ENCODE results near the gene KIF2B.

The KIF2B gene, protein sequence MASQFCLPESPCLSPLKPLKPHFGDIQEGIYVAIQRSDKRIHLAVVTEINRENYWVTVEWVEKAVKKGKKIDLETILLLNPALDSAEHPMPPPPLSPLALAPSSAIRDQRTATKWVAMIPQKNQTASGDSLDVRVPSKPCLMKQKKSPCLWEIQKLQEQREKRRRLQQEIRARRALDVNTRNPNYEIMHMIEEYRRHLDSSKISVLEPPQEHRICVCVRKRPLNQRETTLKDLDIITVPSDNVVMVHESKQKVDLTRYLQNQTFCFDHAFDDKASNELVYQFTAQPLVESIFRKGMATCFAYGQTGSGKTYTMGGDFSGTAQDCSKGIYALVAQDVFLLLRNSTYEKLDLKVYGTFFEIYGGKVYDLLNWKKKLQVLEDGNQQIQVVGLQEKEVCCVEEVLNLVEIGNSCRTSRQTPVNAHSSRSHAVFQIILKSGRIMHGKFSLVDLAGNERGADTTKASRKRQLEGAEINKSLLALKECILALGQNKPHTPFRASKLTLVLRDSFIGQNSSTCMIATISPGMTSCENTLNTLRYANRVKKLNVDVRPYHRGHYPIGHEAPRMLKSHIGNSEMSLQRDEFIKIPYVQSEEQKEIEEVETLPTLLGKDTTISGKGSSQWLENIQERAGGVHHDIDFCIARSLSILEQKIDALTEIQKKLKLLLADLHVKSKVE

DNA sequence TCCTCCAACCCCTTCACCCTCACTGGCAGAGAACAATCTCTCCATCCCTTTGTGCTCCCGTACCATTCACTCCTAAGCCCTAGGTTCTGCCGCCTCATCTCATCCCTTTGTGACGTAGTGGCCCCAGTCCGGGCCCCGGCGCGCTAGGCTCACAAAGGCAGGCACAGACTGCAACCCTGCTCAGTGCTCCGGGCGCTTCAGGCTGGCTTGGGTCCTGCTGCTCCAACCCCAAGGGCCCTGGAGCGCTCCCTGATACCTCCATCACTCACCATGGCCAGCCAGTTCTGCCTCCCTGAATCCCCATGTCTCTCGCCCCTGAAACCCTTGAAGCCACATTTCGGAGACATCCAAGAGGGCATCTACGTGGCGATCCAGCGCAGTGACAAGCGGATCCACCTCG lies at the start of gene KIF2B:
Gene KIF2B (plus strand): TSS at position 164 of the 400 bp plus-strand sequence. CDS start 107 bp downstream, at position 271.
- H3K27me3 Mint-ChIP-seq, result no peaks in the 10 kb centered on the region
- H3K36me3 Mint-ChIP-seq (ENCODE audit: low read depth), result no peaks in the 10 kb centered on the region
- H3K27ac Mint-ChIP-seq, result no peak within 1 kb of the TSS
- no peak for DNase-seq
- H3K4me3 Mint-ChIP-seq, result no peak within 1 kb of the TSS
- ATAC-seq, result no peak
- peaks cover 4% of the 10 kb centered on the region for H3K9me3 Mint-ChIP-seq
- H3K4me1 Mint-ChIP-seq, result no peaks in the 10 kb centered on the region

DNA sequence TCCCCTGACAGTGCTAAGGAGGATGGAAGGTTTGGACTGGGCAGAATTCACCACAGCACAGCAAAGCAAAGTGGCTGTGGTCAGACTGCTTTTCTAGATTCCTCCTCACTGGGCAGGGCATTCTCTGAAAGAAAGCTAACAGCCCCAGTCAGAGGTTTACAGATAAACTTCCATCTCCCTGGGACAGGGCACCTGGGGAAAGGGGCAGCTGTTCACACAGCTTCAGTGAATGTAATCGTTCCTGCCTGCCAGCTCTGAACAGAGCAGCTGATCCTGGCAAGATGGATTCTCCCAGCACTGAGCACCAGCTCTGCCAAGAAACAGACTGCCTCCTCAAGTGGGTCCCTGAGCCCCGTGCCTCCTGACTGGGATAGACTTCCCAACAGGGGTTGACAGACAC lies 42.4 kb upstream of the KIF2B start:
- H3K27ac Mint-ChIP-seq, result no peak overlapping the region
- H3K4me1 Mint-ChIP-seq, result no peaks in the 10 kb centered on the region
- no peaks in the 10 kb centered on the region for H3K36me3 Mint-ChIP-seq (ENCODE audit: low read depth)
- H3K9me3 Mint-ChIP-seq, result peaks cover 12% of the 10 kb centered on the region
- DNase-seq (no peak), ATAC-seq (no peak)
- no peak overlapping the region for H3K4me3 Mint-ChIP-seq
- no peaks in the 10 kb centered on the region for H3K27me3 Mint-ChIP-seq

DNA sequence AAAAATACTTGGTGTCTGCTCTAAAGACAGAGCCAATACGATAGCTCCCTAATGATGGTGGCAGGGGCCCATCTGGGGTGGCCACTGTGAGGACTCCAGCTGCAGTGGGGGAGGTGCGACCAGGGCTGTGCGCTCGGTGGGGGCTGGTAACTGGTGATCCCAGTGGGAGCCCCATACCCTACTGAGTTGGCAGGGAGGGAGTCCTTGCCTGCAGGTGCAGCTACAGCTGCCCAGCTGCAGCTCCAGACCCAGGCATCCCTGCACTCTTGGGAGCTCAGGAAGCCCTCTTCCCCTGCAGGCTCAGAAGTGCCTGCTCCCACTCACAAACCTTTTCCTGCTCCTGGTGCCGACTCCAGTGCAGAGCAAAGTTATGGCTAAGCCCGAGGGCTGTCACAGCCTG lies 31.2 kb upstream of the KIF2B start:
- Mint-ChIP-seq H3K4me3 (no peak overlapping the region), H3K36me3 (ENCODE audit: low read depth) (no peaks in the 10 kb centered on the region), H3K27ac (no peak overlapping the region), H3K9me3 (no peaks in the 10 kb centered on the region), H3K27me3 (no peaks in the 10 kb centered on the region), H3K4me1 (no peaks in the 10 kb centered on the region)
- ATAC-seq (no peak), DNase-seq (no peak)

DNA sequence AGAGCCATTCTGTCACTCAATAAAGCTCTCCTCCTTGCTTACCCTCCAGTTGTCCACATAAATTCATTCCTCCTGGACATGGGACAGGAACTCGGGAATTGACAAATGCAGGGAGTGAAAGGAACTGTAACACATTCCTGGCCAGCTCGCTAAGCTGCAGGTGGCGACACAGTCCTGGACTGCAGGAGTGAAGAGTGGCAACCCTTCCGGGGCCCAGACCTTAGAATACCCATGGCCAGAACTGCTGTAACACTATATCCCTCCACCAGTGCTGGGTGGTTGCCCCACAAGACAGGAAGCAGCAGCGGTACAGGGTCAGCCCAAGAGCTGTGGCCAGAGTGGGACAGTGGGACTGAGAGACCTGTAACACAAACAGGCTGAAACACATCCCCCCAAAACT lies 30.3 kb upstream of the KIF2B start:
- no peaks in the 10 kb centered on the region for H3K4me1 Mint-ChIP-seq
- no peaks in the 10 kb centered on the region for H3K9me3 Mint-ChIP-seq
- no peak overlapping the region for H3K4me3 Mint-ChIP-seq
- DNase-seq (no peak), ATAC-seq (no peak)
- H3K27me3 Mint-ChIP-seq, result no peaks in the 10 kb centered on the region
- no peaks in the 10 kb centered on the region for H3K36me3 Mint-ChIP-seq (ENCODE audit: low read depth)
- H3K27ac Mint-ChIP-seq, result no peak overlapping the region

DNA sequence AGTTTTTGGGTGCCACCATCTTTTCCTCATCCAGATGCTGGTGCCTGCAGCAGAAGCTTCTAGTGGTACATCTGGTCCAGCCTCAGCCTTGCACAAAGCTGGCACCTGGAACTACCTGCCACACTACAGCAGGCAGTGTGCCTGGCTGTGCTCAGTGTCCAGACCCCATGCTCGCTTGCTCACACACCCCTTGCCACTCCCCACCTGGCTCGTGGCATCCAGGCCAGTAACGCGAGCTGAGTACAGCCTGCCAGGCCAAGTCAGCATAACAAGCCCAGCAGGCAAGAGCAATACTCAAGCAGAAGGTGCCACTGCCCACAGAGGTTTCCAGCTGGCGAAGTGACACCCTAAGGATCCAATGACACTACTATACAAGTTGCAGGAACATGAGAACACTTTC lies 29.7 kb upstream of the KIF2B start:
- Mint-ChIP-seq H3K4me3 (no peak overlapping the region), H3K9me3 (no peaks in the 10 kb centered on the region), H3K27ac (no peak overlapping the region), H3K27me3 (no peaks in the 10 kb centered on the region), H3K36me3 (ENCODE audit: low read depth) (no peaks in the 10 kb centered on the region), H3K4me1 (no peaks in the 10 kb centered on the region)
- ATAC-seq (no peak), DNase-seq (no peak)

DNA sequence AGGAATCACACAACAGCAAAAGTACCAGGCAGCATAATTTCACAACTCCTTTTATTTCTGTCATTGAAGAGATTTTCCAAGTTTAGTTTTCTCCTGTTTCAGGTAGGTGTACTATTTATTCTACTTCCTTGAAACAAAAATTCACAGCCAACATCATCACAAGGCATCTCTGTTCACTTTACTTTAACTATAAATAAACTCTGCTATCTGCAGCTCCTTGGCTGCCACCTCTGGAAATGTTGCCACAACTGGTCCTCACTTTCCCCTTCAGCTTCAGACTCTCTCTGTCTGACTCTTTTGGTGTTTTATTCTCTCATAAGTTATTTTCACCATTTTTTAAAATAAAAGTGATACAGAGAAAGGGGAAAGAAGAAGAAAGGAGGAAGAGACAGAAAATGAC lies 27.9 kb upstream of the KIF2B start:
- ATAC-seq (no peak), DNase-seq (no peak)
- Mint-ChIP-seq H3K36me3 (ENCODE audit: low read depth) (no peaks in the 10 kb centered on the region), H3K4me3 (no peak overlapping the region), H3K4me1 (no peaks in the 10 kb centered on the region), H3K27ac (no peak overlapping the region), H3K27me3 (no peaks in the 10 kb centered on the region), H3K9me3 (no peaks in the 10 kb centered on the region)

DNA sequence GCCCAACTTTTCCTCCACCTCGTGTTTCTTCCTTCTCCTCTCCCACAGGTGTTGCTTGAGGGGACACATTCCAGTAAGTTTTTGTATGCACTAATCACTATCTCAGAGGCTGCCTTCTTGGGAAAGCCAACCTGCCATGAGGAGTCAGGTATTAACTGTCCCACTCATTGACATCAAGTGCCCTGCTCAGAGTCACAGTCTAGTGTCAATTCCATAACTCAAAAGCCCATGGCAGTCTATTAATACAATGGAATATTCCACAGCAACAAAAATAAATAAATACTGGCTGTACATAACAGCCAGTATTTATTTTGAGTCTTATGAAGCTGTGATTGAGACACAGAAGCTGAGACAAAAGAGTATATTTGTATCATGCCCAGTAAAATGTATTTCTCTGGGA lies 26.1 kb upstream of the KIF2B start:
- no peaks in the 10 kb centered on the region for H3K9me3 Mint-ChIP-seq
- H3K4me1 Mint-ChIP-seq, result no peaks in the 10 kb centered on the region
- H3K27ac Mint-ChIP-seq, result no peak overlapping the region
- no peak overlapping the region for H3K4me3 Mint-ChIP-seq
- no peaks in the 10 kb centered on the region for H3K27me3 Mint-ChIP-seq
- DNase-seq (no peak), ATAC-seq (no peak)
- no peaks in the 10 kb centered on the region for H3K36me3 Mint-ChIP-seq (ENCODE audit: low read depth)

DNA sequence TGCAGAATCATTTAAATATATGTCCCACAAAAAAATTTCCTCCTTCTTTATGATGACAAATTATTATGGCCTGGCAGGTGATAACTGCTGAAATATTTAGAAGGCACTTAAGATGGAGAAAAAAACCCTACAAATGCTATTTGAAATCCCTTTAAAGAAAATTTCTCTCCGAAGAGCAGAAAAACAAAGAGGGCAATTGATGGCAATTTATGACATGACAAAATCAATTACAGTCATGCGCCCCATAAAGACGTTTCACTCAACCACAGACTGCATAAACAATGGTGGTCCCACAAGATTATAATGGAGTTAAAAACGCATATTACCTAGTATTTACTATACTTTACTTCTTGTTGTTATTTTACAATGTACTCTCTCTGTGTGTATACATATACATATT lies 25.2 kb upstream of the KIF2B start:
- H3K9me3 Mint-ChIP-seq, result no peaks in the 10 kb centered on the region
- H3K27me3 Mint-ChIP-seq, result no peaks in the 10 kb centered on the region
- no peaks in the 10 kb centered on the region for H3K36me3 Mint-ChIP-seq (ENCODE audit: low read depth)
- H3K4me1 Mint-ChIP-seq, result no peaks in the 10 kb centered on the region
- no peak overlapping the region for H3K27ac Mint-ChIP-seq
- DNase-seq (no peak), ATAC-seq (no peak)
- H3K4me3 Mint-ChIP-seq, result no peak overlapping the region

DNA sequence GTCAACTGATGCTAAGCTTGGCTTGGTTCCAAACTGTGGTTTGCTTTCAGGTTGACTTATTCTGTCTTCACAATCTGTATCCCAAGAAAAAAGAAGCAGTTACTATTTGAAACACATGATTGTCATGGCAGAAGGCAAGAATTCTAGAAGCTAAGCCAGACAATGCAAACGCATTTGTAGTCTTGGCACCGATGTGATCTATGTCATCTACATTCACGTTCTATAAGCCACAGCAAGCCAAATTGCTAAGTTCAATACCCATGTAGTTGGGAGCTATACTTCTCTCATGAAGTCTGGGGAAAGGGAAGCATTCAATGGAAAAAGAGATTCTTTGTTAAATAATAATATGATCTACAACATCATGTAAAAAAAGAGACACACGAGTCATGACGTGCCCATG lies 18.3 kb upstream of the KIF2B start:
- Mint-ChIP-seq H3K27ac (no peak overlapping the region), H3K4me3 (no peak overlapping the region), H3K36me3 (ENCODE audit: low read depth) (no peaks in the 10 kb centered on the region), H3K4me1 (no peaks in the 10 kb centered on the region), H3K27me3 (no peaks in the 10 kb centered on the region), H3K9me3 (no peaks in the 10 kb centered on the region)
- ATAC-seq (no peak), DNase-seq (no peak)

DNA sequence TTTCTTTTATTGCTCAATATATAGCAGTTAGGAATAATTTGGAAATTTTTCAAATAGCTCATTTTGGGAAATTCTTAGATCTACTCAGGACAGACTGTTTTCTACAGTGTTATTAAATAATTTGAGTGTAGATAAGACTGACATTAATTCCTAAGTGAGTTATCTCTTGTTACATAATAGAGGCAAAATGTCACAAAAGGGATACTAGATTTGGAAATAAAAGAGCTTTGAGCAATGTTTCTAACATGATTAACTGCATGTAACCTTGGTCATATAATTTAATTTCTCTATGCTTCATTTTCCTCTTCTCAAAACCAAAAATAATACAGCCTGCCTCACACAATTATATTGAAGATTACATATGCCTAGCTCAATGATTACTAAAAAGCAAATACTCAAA lies 16.3 kb upstream of the KIF2B start:
- no peak overlapping the region for H3K4me3 Mint-ChIP-seq
- H3K36me3 Mint-ChIP-seq (ENCODE audit: low read depth), result no peaks in the 10 kb centered on the region
- no peak for ATAC-seq
- no peaks in the 10 kb centered on the region for H3K4me1 Mint-ChIP-seq
- no peak overlapping the region for H3K27ac Mint-ChIP-seq
- DNase-seq, result no peak
- no peaks in the 10 kb centered on the region for H3K27me3 Mint-ChIP-seq
- H3K9me3 Mint-ChIP-seq, result peaks cover 3% of the 10 kb centered on the region

DNA sequence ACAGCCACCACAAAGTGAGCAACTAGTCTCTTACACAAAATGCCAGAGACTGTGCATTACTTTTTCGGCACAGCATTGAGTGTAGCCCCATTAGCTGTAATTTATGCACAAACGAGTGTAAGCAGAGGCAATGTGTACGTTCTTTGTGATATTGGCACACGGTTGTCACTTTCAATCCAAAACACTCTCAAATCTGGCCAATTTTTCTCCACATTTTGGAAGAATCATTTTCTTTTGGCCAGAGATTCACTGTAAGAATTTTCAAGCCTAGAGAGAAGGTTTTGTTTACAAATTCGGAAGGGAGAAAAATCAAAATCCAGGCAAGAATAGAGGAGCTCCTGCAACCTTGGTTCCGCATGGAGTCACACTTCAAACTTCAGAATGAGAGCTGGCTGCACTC lies 15.4 kb upstream of the KIF2B start:
- no peaks in the 10 kb centered on the region for H3K36me3 Mint-ChIP-seq (ENCODE audit: low read depth)
- DNase-seq, result no peak
- peaks cover 3% of the 10 kb centered on the region for H3K9me3 Mint-ChIP-seq
- no peak overlapping the region for H3K4me3 Mint-ChIP-seq
- H3K4me1 Mint-ChIP-seq, result no peaks in the 10 kb centered on the region
- no peak for ATAC-seq
- H3K27ac Mint-ChIP-seq, result no peak overlapping the region
- no peaks in the 10 kb centered on the region for H3K27me3 Mint-ChIP-seq

DNA sequence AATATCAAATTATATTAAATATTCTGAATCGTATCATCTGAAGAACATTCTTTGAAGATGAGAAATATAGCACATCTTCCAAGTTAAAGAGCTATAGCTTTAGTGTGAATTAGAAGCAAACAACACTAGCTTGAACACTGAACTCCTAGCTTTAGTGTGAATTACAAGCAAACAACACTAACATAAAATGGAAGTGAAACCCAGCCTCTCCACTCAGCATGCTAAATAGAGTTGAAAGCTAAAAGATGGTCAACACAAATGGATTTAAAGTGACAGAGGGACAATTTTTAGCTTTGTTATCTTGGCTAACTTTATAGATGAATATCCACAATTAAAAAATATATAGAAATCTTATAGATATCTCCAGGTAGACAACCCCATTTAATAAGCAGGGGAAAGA lies 4.5 kb upstream of the KIF2B start:
- Mint-ChIP-seq H3K27me3 (no peaks in the 10 kb centered on the region), H3K36me3 (ENCODE audit: low read depth) (no peaks in the 10 kb centered on the region), H3K27ac (no peak overlapping the region), H3K4me3 (no peak overlapping the region), H3K4me1 (no peaks in the 10 kb centered on the region), H3K9me3 (peaks cover 4% of the 10 kb centered on the region)
- DNase-seq (no peak), ATAC-seq (no peak)

DNA sequence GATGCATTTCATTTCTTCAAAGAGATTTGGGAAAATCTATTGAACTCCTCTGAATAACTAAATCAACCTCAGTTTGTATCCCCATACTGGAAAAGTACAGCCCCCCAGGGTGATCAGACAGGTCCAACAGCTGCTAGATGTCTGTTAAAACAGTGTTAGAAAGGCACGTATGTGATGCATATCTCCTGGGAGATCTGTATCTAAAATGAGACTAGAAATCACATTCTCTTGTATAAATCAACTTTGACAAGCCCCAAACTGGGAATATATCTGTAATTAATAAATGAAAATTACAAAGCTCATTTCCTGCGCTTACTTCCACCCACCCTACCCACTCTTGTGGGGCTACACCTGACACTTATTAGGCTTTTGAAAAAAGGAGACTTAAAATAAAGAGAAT lies 3.8 kb upstream of the KIF2B start:
- Mint-ChIP-seq H3K9me3 (peaks cover 4% of the 10 kb centered on the region), H3K27me3 (no peaks in the 10 kb centered on the region), H3K27ac (no peak overlapping the region), H3K4me3 (no peak overlapping the region), H3K36me3 (ENCODE audit: low read depth) (no peaks in the 10 kb centered on the region), H3K4me1 (no peaks in the 10 kb centered on the region)
- DNase-seq (no peak), ATAC-seq (no peak)

DNA sequence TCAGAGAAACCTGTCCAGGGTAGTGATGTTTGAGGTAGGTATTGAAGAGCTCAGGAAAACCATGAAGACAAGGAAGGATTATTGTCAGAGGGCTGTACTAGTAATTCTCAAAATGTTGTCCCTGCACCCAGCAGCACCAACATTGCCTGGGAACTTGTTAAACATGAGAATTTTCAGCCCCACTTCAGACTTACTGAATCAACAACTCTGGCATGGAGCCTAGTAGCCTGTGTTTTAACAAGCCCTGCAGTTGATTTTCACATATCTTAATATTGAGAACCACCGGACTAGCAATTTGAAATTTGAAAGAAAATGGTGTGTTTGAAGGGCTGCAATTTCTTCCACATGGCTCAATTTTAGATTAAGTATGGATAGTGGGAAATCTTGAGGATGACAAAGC lies 2.8 kb upstream of the KIF2B start:
- H3K27me3 Mint-ChIP-seq, result no peaks in the 10 kb centered on the region
- H3K36me3 Mint-ChIP-seq (ENCODE audit: low read depth), result no peaks in the 10 kb centered on the region
- no peak overlapping the region for H3K27ac Mint-ChIP-seq
- no peaks in the 10 kb centered on the region for H3K4me1 Mint-ChIP-seq
- no peak for ATAC-seq
- peaks cover 4% of the 10 kb centered on the region for H3K9me3 Mint-ChIP-seq
- no peak for DNase-seq
- H3K4me3 Mint-ChIP-seq, result no peak overlapping the region

DNA sequence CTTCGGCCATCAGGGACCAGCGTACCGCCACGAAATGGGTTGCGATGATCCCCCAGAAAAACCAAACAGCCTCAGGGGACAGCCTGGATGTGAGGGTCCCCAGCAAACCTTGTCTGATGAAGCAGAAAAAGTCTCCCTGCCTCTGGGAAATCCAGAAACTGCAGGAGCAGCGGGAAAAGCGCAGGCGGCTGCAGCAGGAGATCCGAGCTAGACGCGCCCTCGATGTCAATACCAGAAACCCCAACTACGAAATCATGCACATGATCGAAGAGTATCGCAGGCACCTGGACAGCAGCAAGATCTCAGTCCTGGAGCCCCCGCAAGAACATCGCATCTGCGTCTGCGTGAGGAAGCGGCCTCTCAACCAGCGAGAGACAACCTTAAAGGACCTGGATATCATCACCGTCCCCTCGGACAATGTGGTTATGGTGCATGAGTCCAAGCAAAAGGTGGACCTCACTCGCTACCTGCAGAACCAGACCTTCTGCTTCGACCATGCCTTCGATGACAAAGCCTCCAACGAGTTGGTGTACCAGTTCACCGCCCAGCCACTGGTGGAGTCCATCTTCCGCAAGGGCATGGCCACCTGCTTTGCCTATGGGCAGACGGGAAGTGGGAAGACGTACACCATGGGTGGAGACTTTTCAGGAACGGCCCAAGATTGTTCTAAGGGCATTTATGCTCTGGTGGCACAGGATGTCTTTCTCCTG lies 769 bp downstream of the KIF2B start:
- no peak overlapping the region for H3K27ac Mint-ChIP-seq
- ATAC-seq (no peak), DNase-seq (no peak)
- H3K4me3 Mint-ChIP-seq, result no peak overlapping the region
- no peaks in the 10 kb centered on the region for H3K36me3 Mint-ChIP-seq (ENCODE audit: low read depth)
- no peaks in the 10 kb centered on the region for H3K27me3 Mint-ChIP-seq
- no peaks in the 10 kb centered on the region for H3K4me1 Mint-ChIP-seq
- H3K9me3 Mint-ChIP-seq, result peaks cover 4% of the 10 kb centered on the region
